Stomach (tissue), 9 donors: ENCODE measurements around the gene CLEC4G. TPM values are rescaled to one million over a fixed set of nuclear protein-coding genes. Genes with fewer than 3 reads are reported as not detected.

Experiments
- DNase-seq, 2 donors: peaks; one replicate each; pipeline versions ENCODE4 v3.0.0 to v3.0.0-alpha.2; 2013 to 2019
- H3K27ac ChIP-seq, 5 donors: fragments of 200-600 bp in 4 of 5; sonication (generic) in 4 of 5; one replicate each; pipeline ENCODE4 v1.5.1; 2013 to 2019; ENCODE audit warnings: mild to moderate bottlenecking in 1 of 5, moderate library complexity in 1 of 5
- H3K27me3 ChIP-seq, 3 donors: fragments of 200-600 bp; sonication (generic); one replicate each; pipeline ENCODE4 v1.5.1; 2017 to 2019; ENCODE audit warnings: mixed run types in 1 of 3
- H3K36me3 ChIP-seq, 4 donors: fragments of 200-600 bp; sonication (generic); 1 replicate in 3 of 4; 2 replicates in 1 of 4; pipeline ENCODE4 v1.5.1; 2016 to 2019
- H3K4me1 ChIP-seq, 4 donors: fragments of 200-600 bp; sonication (generic); one replicate each; pipeline ENCODE4 v1.5.1; 2016 to 2019
- H3K4me3 ChIP-seq, 4 donors: fragments of 200-600 bp; sonication (generic) in 3 of 4; one replicate each; pipeline ENCODE4 v1.5.1; 2016 to 2019; ENCODE audit warnings: mild to moderate bottlenecking in 1 of 4
- H3K9me3 ChIP-seq, 4 donors: fragments of 200-600 bp; sonication (generic); one replicate each; pipeline ENCODE4 v1.5.1; 2016 to 2019
- EP300 ChIP-seq: sonication (generic); formaldehyde crosslinking; IDR thresholded peaks from one replicate; pipeline ENCODE4 v1.6.1; 2017; ENCODE audit warnings: antibody characterized with exemption
- POLR2A ChIP-seq, 4 donors: fragments of 450-650 bp; IDR thresholded peaks; one replicate each; pipeline ENCODE4 v1.6.1; 2016; ENCODE audit warnings: antibody characterized with exemption in 4 of 4, control low read depth in 2 of 4, mild to moderate bottlenecking in 1 of 4, moderate library complexity in 1 of 4
- POLR2AphosphoS5 ChIP-seq, 3 donors: sonication (generic); formaldehyde crosslinking; IDR thresholded peaks; one replicate each; pipeline ENCODE4 v1.6.1; 2016; ENCODE audit warnings: antibody characterized with exemption in 3 of 3
- WGBS, 5 donors: extraction: QIAGEN DNeasy Blood & Tissue Kit in 3 of 5; methylation state at CpG; one replicate each; pipeline versions ENCODE4 v1.1.5 to v1.1.7; 2013 to 2018; 5-methylcytosine and 5-hydroxymethylcytosine counted together
- intact Hi-C: fragments of 100-400 bp; cut with DNase I; formaldehyde crosslinking; loops from one replicate; pipeline ENCODE4 v1.15.1; 2023; ENCODE audit warnings: low total_unique reads
- polyA plus RNA-seq, 3 donors: library from polyadenylated mRNA; stranded (reverse); fragments of 200-250 nt; gene quantifications; one replicate each; pipeline ENCODE4 v1.2.3, GENCODE V29; 2013
- total RNA-seq, 5 donors: library from RNA; depleted of rRNA; stranded (reverse); fragments of >200 nt; gene quantifications; one replicate each; pipeline versions ENCODE4 v1.1.0 to v1.2.3, GENCODE V29; 2014 to 2016
- TF ChIP-seq, protein P1 (sequence below), 7 experiments: fragments of 450-650 bp in 4 of 7; fragments of 200-600 bp in 3 of 7; sonication (generic) in 3 of 7; IDR thresholded peaks; one replicate each; pipeline ENCODE4 v1.5.1; 2016 to 2019; ENCODE audit warnings: antibody characterized with exemption in 7 of 7, control low read depth in 2 of 7, mild to moderate bottlenecking in 1 of 7
- donor health status: healthy with polysubstance abuse.
- donor health status: Bipolar disorder and iron deficiency.
- donor health status: healthy.

Gene CLEC4G
- total and polyA plus RNA-seq, 8 donors, result 0.25 to 1.2 (median 0.69) TPM; not detected in 4

DNA sequence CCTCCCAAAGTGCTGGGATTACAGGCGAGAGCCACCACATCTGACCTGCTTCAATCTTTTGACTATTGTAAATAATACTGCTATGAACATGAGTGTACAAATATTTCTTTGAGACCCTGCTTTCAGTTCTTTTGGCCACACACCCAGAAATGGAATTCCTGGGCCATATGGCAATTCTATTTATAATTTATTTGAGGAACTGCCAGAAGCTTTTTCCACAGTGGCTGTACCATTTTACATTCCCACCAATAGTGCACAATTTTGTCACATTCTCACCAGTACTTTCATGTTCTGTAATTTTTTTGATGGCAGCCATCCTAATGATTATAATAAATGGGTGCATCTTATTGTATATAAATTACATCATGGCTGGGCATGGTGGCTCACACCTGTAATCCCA, 16.2 kb downstream of the CLEC4G start:
- Histone ChIP-seq H3K27me3 (peaks cover 0 to 16% (median 0%) of the 10 kb centered on the region in 3 donors), H3K27ac (no peak overlapping the region), H3K9me3 (peaks cover 0 to 16% (median 5%) of the 10 kb centered on the region in 4 donors), H3K36me3 (no peaks in the 10 kb centered on the region), H3K4me1 (no peaks in the 10 kb centered on the region), H3K4me3 (no peak overlapping the region)
- intact Hi-C loops, result no loop called here
- no peak for TF ChIP-seq POLR2AphosphoS5 (IDR thresholded peaks at IDR 0.05)
- no peak for TF ChIP-seq POLR2A (IDR thresholded peaks at IDR 0.05)
- TF ChIP-seq EP300, result no peak
- TF ChIP-seq, protein P1, sequence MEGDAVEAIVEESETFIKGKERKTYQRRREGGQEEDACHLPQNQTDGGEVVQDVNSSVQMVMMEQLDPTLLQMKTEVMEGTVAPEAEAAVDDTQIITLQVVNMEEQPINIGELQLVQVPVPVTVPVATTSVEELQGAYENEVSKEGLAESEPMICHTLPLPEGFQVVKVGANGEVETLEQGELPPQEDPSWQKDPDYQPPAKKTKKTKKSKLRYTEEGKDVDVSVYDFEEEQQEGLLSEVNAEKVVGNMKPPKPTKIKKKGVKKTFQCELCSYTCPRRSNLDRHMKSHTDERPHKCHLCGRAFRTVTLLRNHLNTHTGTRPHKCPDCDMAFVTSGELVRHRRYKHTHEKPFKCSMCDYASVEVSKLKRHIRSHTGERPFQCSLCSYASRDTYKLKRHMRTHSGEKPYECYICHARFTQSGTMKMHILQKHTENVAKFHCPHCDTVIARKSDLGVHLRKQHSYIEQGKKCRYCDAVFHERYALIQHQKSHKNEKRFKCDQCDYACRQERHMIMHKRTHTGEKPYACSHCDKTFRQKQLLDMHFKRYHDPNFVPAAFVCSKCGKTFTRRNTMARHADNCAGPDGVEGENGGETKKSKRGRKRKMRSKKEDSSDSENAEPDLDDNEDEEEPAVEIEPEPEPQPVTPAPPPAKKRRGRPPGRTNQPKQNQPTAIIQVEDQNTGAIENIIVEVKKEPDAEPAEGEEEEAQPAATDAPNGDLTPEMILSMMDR (IDR thresholded peaks at IDR 0.05), result no peak
- no peak for DNase-seq
- 62 to 84% (median 75%) methylated on average over 1 of the region's 1 CpG for WGBS, 5 donors

DNA sequence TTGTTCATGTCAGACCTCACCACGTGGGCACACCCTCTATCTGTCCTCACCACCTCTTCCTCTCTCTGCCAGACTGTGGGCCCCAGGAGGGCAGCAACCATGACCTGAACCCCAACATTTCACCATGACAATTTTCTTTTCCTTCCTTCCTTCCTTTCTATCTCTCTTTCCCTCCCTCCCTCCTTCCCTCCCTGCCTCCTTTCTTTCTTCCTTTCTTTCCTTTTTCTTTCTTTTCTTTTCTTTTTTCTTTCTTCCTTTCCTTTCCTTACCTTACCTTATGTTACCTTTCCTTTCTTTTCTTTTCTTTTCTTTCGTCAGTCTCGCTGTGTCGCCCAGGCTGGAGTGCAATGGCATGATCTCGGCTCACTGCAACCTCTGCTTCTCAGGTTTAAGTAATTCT, 21.3 kb downstream of the CLEC4G start:
- 67 to 83% (median 79%) methylated on average over 5 of the region's 5 CpGs for WGBS, 5 donors
- TF ChIP-seq POLR2A (IDR thresholded peaks at IDR 0.05), result no peak
- TF ChIP-seq, protein P1 (IDR thresholded peaks at IDR 0.05), result no peak
- TF ChIP-seq POLR2AphosphoS5 (IDR thresholded peaks at IDR 0.05), result no peak
- TF ChIP-seq EP300, result no peak
- peaks cover 0 to 3% (median 0%) of the 10 kb centered on the region in 4 donors for H3K9me3 ChIP-seq
- H3K4me3 ChIP-seq, result no peak overlapping the region
- H3K36me3 ChIP-seq, result no peaks in the 10 kb centered on the region
- H3K4me1 ChIP-seq, result peaks cover 0 to 5% (median 0%) of the 10 kb centered on the region in 4 donors
- H3K27me3 ChIP-seq, result peaks cover 0 to 4% (median 0%) of the 10 kb centered on the region in 3 donors
- intact Hi-C loops, result no loop called here
- no peak for DNase-seq
- no peak overlapping the region for H3K27ac ChIP-seq

DNA sequence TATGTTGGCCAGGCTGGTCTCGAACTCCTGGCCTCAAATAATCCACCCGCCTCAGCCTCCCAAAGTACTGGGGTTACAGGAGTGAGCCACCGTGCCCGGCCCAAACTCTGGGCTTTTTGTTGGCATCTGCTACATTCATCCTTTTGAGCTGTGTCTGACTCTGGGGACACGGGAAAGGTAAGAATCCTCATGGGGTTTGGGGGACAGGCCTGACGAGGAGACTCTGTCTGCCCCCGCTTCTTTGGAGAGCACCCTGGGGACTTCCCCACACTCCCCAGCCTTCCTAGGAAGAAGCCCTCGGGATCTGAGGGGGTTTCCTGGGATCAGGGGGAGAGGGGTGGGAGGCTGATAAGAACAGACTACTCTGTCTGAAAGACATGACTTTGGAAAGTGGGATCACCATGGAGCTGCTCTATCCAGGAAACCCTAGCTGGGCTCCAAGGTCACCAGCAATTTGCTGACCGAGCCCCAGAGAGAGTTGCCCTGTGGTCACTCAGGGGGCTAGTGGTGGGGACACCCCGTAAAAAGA, 21.9 kb downstream of the CLEC4G start:
- no peak overlapping the region for H3K27ac ChIP-seq
- no peaks in the 10 kb centered on the region for H3K9me3 ChIP-seq
- intact Hi-C loops, result no loop called here
- TF ChIP-seq, protein P1 (IDR thresholded peaks at IDR 0.05), result no peak
- TF ChIP-seq EP300 (no peak), POLR2A (IDR thresholded peaks at IDR 0.05) (no peak), POLR2AphosphoS5 (IDR thresholded peaks at IDR 0.05) (no peak)
- DNase-seq, result no peak
- peaks cover 0 to 9% (median 0%) of the 10 kb centered on the region in 4 donors for H3K4me1 ChIP-seq
- H3K36me3 ChIP-seq, result no peaks in the 10 kb centered on the region
- H3K27me3 ChIP-seq, result peaks cover 0 to 9% (median 0%) of the 10 kb centered on the region in 3 donors
- 64 to 77% (median 76%) methylated on average over 8 to 10 of the region's 10 CpGs for WGBS, 5 donors
- no peak overlapping the region for H3K4me3 ChIP-seq

DNA sequence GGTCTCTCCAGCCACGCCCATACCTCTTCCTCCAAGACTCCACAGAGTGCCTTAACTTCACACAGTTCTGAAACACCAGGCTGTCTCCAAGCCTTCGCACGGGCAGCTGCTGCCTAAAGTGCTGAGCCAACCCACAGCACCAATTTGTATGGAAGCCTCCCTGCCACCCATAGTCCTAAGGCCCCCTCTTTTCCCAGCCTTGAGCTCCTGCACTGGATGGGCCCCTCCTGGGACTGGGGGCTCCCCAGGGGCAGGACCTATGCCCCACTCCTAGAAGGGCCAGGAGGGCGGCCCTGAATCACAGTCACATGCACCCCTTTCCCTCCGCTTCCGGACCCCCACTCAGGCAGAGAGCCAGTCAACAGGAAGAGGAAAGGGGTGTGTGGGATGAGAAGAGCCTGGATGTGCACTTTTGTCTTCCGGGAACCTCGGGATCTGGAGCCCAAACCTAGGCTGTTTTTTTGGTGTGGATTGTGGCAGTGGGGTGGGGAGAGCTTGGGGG, 24.9 kb downstream of the CLEC4G start:
- TF ChIP-seq, protein P1 (IDR thresholded peaks at IDR 0.05), result no peak
- TF ChIP-seq POLR2AphosphoS5 (IDR thresholded peaks at IDR 0.05) (no peak), POLR2A (IDR thresholded peaks at IDR 0.05) (no peak), EP300 (no peak)
- no peaks in the 10 kb centered on the region for H3K36me3 ChIP-seq
- no peaks in the 10 kb centered on the region for H3K9me3 ChIP-seq
- H3K4me1 ChIP-seq, result peaks cover 0 to 9% (median 0%) of the 10 kb centered on the region in 4 donors
- no peak for DNase-seq
- 50 to 69% (median 61%) methylated on average over 8 of the region's 8 CpGs for WGBS, 5 donors
- H3K27ac ChIP-seq, result peak overlapping the region in 1 of 5 donors; percentile 59
- intact Hi-C loops, result no loop called here
- peaks cover 0 to 36% (median 2%) of the 10 kb centered on the region in 3 donors for H3K27me3 ChIP-seq
- H3K4me3 ChIP-seq, result no peak overlapping the region
